ENCODE measurements around the gene SKIC2. TPM values are rescaled to one million over a fixed set of nuclear protein-coding genes. Genes with fewer than 3 reads are reported as not detected.
A peak's percentile ranks its signal among the peaks of the same experiment; 100 is the strongest.

SKIC2 gene
- total and polyA plus RNA-seq, 2 donors, result 25.4 to 110 TPM

DNA sequence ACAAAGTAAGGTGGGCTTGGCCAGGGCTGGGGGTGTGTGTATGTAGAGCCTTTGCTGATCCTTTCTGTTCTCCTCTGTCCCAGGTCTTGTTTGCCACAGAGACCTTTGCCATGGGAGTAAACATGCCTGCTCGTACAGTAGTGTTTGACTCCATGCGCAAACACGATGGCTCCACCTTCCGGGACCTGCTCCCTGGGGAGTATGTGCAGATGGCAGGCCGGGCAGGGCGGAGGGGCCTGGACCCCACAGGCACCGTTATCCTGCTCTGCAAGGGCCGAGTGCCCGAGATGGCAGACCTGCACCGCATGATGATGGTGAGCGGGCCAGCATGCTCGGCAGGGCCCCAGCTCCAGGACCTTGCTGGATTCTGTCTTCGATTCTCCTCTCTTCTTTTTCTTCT, 6.7 kb downstream of the SKIC2 start:
- Histone ChIP-seq H3K27ac (ENCODE audit: low read depth in 1 of 2, low read length in 1 of 2) (no peak overlapping the region), H3K9me3 (ENCODE audit: control insufficient read depth in 2 of 2, insufficient read depth in 1 of 2, low read length in 1 of 2) (no peaks in the 10 kb centered on the region), H3K4me1 (ENCODE audit: control insufficient read depth in 2 of 2, insufficient read depth in 2 of 2, low read length in 2 of 2) (peaks cover 3 to 5% of the 10 kb centered on the region in 2 donors), H3K4me3 (ENCODE audit: low read length in 2 of 2) (no peak overlapping the region), H3K36me3 (ENCODE audit: control insufficient read depth in 2 of 2, insufficient read depth in 2 of 2, low read length in 1 of 2) (peaks cover 93% of the 10 kb centered on the region in 2 donors), H3K27me3 (ENCODE audit: control insufficient read depth in 2 of 2, insufficient read depth in 1 of 2, low read length in 1 of 2) (no peaks in the 10 kb centered on the region)
- WGBS, result 97% methylated on average over 13 of the region's 13 CpGs
- DNase-seq (ENCODE audit: low read depth in 6 of 9, low spot score in 9 of 9), result no peak

DNA sequence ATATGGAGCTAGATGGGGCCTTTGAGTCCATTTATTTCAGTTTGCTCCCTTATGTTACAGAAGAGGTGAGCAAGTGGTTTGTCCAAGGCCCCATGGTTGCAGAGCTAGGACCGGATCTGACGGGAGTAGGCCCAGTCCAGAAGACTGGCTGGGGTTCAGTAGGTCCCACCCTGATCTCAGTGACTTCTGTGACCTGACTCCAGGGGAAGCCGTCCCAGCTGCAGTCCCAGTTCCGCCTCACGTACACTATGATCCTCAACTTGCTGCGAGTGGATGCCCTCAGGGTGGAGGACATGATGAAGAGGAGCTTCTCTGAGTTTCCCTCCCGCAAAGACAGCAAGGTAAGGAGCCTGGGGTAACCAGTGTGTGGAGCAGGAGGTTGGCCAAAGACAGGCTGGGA, 7.5 kb downstream of the SKIC2 start:
- no peaks in the 10 kb centered on the region for H3K27me3 ChIP-seq (ENCODE audit: control insufficient read depth in 2 of 2, insufficient read depth in 1 of 2, low read length in 1 of 2)
- 98% methylated on average over 7 of the region's 7 CpGs for WGBS
- no peak overlapping the region for H3K27ac ChIP-seq (ENCODE audit: low read depth in 1 of 2, low read length in 1 of 2)
- DNase-seq (ENCODE audit: low read depth in 6 of 9, low spot score in 9 of 9), result no peak
- no peak overlapping the region for H3K4me3 ChIP-seq (ENCODE audit: low read length in 2 of 2)
- H3K36me3 ChIP-seq (ENCODE audit: control insufficient read depth in 2 of 2, insufficient read depth in 2 of 2, low read length in 1 of 2), result peaks cover 85 to 86% of the 10 kb centered on the region in 2 donors
- peaks cover 10 to 13% of the 10 kb centered on the region in 2 donors for H3K4me1 ChIP-seq (ENCODE audit: control insufficient read depth in 2 of 2, insufficient read depth in 2 of 2, low read length in 2 of 2)
- no peaks in the 10 kb centered on the region for H3K9me3 ChIP-seq (ENCODE audit: control insufficient read depth in 2 of 2, insufficient read depth in 1 of 2, low read length in 1 of 2)

DNA sequence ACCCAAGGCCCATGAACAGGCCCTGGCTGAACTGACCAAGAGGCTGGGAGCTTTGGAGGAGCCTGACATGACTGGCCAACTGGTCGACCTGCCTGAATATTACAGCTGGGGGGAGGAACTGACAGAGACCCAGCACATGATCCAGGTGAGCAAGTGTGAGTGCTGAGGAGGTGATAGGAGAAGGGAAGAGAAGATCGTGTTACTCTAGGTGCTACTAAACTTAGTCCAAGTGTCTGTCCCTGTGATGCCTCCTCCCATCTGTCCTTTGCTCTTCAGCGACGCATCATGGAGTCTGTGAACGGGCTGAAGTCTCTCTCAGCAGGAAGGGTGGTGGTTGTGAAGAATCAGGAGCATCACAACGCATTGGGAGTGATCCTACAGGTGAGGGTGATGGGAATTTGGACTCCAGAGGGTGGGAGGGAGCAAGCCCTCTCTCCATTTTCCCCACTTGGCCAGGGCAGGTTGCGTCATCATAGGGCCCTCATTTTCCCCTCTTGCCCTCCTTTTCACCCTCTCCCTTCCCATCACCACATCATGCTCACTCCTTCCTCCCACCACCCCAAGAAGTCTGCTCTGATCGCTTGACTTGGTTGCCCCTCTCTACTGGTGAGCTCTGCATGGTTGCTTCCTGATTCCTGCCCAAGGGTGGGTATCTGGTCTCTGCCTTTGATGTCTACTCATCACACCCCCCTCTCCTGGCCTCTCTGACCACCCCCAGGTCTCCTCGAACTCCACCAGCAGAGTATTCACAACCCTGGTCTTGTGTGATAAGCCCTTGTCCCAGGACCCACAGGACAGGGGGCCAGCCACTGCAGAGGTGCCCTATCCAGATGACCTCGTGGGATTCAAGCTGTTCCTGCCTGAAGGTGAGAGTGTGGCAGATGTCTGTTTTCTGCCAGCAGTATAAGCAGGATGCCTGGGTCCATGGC, 8.3 kb downstream of the SKIC2 start:
- no peak overlapping the region for H3K27ac ChIP-seq (ENCODE audit: low read depth in 1 of 2, low read length in 1 of 2)
- peaks cover 12 to 17% of the 10 kb centered on the region in 2 donors for H3K4me1 ChIP-seq (ENCODE audit: control insufficient read depth in 2 of 2, insufficient read depth in 2 of 2, low read length in 2 of 2)
- H3K9me3 ChIP-seq (ENCODE audit: control insufficient read depth in 2 of 2, insufficient read depth in 1 of 2, low read length in 1 of 2), result peaks cover 0 to 3% of the 10 kb centered on the region in 2 donors
- peaks cover 78 to 79% of the 10 kb centered on the region in 2 donors for H3K36me3 ChIP-seq (ENCODE audit: control insufficient read depth in 2 of 2, insufficient read depth in 2 of 2, low read length in 1 of 2)
- no peaks in the 10 kb centered on the region for H3K27me3 ChIP-seq (ENCODE audit: control insufficient read depth in 2 of 2, insufficient read depth in 1 of 2, low read length in 1 of 2)
- whole genome bisulfite sequencing, result 95% methylated on average over 10 of the region's 10 CpGs
- H3K4me3 ChIP-seq (ENCODE audit: low read length in 2 of 2), result no peak overlapping the region
- no peak for DNase-seq (ENCODE audit: low read depth in 6 of 9, low spot score in 9 of 9)

DNA sequence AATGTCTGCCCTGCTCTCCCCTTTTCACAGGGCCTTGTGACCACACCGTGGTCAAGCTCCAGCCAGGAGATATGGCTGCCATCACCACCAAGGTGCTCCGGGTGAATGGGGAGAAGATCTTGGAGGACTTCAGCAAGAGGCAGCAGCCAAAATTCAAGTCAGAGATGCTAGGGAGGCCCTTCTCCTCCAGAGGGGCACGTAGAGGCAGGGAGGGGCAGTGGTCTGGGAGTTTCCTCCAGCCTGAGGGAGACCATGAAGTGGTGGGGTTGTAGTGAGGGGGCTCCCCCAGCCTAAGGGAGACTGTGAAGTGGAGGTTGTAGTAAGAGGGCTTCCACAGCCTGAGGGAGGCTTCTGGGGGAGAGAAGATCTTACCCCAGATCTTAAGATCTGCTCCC, 8.9 kb downstream of the SKIC2 start:
- Histone ChIP-seq H3K4me1 (ENCODE audit: control insufficient read depth in 2 of 2, insufficient read depth in 2 of 2, low read length in 2 of 2) (peaks cover 16 to 22% of the 10 kb centered on the region in 2 donors), H3K36me3 (ENCODE audit: control insufficient read depth in 2 of 2, insufficient read depth in 2 of 2, low read length in 1 of 2) (peaks cover 72% of the 10 kb centered on the region in 2 donors), H3K4me3 (ENCODE audit: low read length in 2 of 2) (no peak overlapping the region), H3K9me3 (ENCODE audit: control insufficient read depth in 2 of 2, insufficient read depth in 1 of 2, low read length in 1 of 2) (peaks cover 1 to 3% of the 10 kb centered on the region in 2 donors), H3K27ac (ENCODE audit: low read depth in 1 of 2, low read length in 1 of 2) (no peak overlapping the region), H3K27me3 (ENCODE audit: control insufficient read depth in 2 of 2, insufficient read depth in 1 of 2, low read length in 1 of 2) (no peaks in the 10 kb centered on the region)
- no peak for DNase-seq (ENCODE audit: low read depth in 6 of 9, low spot score in 9 of 9)
- WGBS, result 95% methylated on average over 3 of the region's 3 CpGs

DNA sequence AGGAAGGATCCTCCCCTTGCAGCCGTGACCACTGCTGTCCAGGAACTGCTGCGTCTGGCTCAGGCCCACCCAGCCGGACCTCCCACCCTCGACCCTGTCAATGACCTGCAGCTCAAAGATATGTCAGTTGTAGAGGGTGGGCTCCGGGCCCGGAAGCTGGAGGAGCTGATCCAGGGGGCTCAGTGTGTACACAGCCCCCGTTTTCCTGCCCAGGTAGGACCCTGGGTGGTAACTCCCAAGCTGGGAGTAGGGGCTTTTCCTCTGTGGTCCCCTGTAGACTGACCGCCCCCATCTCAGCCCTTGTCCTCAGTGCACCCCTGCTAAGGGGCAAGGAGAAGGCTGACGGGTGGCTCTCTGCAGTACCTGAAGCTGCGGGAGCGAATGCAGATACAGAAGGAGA, 9.4 kb downstream of the SKIC2 start:
- Histone ChIP-seq H3K27me3 (ENCODE audit: control insufficient read depth in 2 of 2, insufficient read depth in 1 of 2, low read length in 1 of 2) (no peaks in the 10 kb centered on the region), H3K9me3 (ENCODE audit: control insufficient read depth in 2 of 2, insufficient read depth in 1 of 2, low read length in 1 of 2) (peaks cover 1 to 3% of the 10 kb centered on the region in 2 donors), H3K4me3 (ENCODE audit: low read length in 2 of 2) (no peak overlapping the region), H3K27ac (ENCODE audit: low read depth in 1 of 2, low read length in 1 of 2) (no peak overlapping the region), H3K36me3 (ENCODE audit: control insufficient read depth in 2 of 2, insufficient read depth in 2 of 2, low read length in 1 of 2) (peaks cover 68% of the 10 kb centered on the region in 2 donors), H3K4me1 (ENCODE audit: control insufficient read depth in 2 of 2, insufficient read depth in 2 of 2, low read length in 2 of 2) (peaks cover 18 to 24% of the 10 kb centered on the region in 2 donors)
- 96% methylated on average over 11 of the region's 11 CpGs for WGBS
- DNase-seq (ENCODE audit: low read depth in 6 of 9, low spot score in 9 of 9), result no peak

DNA sequence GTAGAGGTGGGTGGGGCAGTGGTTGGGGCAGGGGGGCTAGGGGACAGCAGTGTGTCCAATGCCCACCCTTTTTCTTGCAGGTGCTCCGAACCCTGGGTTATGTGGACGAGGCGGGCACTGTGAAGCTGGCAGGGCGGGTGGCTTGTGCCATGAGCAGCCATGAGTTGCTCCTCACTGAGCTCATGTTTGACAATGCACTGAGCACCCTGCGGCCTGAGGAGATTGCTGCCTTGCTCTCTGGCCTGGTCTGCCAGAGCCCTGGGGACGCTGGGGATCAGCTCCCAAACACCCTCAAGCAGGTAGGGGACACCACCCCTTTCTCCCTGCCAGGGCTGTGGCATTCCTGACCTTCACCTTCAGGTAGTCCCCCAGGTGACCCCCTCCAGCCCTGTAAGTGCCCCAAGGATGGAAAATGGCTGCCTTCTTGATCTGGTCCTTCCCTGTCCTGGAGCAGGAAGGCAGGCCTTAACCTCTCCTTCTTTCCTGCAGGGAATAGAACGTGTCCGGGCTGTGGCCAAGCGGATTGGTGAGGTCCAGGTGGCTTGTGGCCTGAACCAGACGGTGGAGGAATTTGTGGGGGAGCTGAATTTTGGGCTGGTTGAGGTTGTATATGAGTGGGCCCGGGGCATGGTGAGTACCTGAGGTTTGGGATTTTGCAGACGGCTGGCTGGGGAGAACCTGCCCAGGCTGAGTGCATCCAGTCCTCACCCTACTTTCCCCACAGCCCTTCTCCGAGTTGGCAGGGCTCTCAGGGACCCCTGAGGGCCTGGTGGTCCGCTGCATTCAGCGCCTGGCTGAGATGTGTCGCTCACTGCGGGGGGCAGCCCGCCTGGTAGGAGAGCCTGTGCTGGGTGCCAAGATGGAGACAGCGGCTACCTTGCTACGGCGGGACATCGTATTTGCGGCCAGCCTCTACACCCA, 10.1 kb downstream of the SKIC2 start:
- H3K27me3 ChIP-seq (ENCODE audit: control insufficient read depth in 2 of 2, insufficient read depth in 1 of 2, low read length in 1 of 2), result no peaks in the 10 kb centered on the region
- peaks cover 18 to 24% of the 10 kb centered on the region in 2 donors for H3K4me1 ChIP-seq (ENCODE audit: control insufficient read depth in 2 of 2, insufficient read depth in 2 of 2, low read length in 2 of 2)
- 94% methylated on average over 23 of the region's 23 CpGs for WGBS
- H3K4me3 ChIP-seq (ENCODE audit: low read length in 2 of 2), result no peak overlapping the region
- H3K36me3 ChIP-seq (ENCODE audit: control insufficient read depth in 2 of 2, insufficient read depth in 2 of 2, low read length in 1 of 2), result peaks cover 60 to 61% of the 10 kb centered on the region in 2 donors
- no peak for DNase-seq (ENCODE audit: low read depth in 6 of 9, low spot score in 9 of 9)
- H3K9me3 ChIP-seq (ENCODE audit: control insufficient read depth in 2 of 2, insufficient read depth in 1 of 2, low read length in 1 of 2), result peaks cover 1 to 3% of the 10 kb centered on the region in 2 donors
- no peak overlapping the region for H3K27ac ChIP-seq (ENCODE audit: low read depth in 1 of 2, low read length in 1 of 2)

DNA sequence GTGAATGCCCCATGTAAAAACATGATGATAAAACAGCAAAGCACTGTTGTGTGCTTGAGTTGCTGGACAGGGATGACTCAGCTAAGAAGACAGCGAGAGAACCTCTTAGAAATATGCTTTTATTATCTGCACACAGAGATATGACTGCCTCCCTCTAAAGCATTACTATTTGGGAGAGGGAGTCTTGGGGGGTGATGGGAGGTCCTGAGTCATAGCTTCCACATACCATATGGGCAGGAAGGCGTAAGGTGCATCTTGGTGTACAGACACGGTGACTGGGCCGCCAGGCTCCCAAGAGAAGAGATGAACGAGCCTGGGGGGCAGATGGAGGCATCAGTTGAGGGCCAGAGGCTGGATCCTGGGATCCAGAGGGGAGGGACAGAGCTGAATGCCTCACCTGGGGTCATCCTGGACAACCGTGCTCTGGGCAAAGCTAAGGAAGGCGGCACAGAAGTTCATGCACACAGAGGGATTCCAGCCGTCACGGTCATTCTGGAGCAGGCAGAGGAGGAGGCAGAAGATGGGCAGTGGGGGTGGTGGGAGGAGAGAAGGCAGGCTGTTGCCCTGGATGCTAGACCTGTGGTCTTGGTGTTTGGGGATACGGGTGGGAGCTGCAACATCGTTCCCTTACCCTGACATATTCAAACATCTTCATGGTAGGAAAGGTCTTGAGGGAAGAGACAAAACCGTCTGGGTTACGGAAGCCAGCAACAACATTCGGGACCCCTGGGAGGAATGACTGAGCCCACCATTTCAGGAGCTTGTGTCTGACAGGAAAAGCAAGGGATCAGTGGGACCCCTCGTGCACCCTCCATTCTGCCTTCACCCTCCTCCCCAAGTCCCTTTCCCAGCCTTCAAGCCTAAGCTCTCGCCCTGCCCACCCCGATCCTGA, 11.0 kb downstream of the SKIC2 start:
- H3K4me1 ChIP-seq (ENCODE audit: control insufficient read depth in 2 of 2, insufficient read depth in 2 of 2, low read length in 2 of 2), result peaks cover 18 to 24% of the 10 kb centered on the region in 2 donors
- peaks cover 1 to 3% of the 10 kb centered on the region in 2 donors for H3K9me3 ChIP-seq (ENCODE audit: control insufficient read depth in 2 of 2, insufficient read depth in 1 of 2, low read length in 1 of 2)
- no peak for DNase-seq (ENCODE audit: low read depth in 6 of 9, low spot score in 9 of 9)
- no peak overlapping the region for H3K4me3 ChIP-seq (ENCODE audit: low read length in 2 of 2)
- 96% methylated on average over 17 of the region's 17 CpGs for WGBS
- no peak overlapping the region for H3K27ac ChIP-seq (ENCODE audit: low read depth in 1 of 2, low read length in 1 of 2)
- H3K27me3 ChIP-seq (ENCODE audit: control insufficient read depth in 2 of 2, insufficient read depth in 1 of 2, low read length in 1 of 2), result no peaks in the 10 kb centered on the region
- H3K36me3 ChIP-seq (ENCODE audit: control insufficient read depth in 2 of 2, insufficient read depth in 2 of 2, low read length in 1 of 2), result peaks cover 52 to 54% of the 10 kb centered on the region in 2 donors

DNA sequence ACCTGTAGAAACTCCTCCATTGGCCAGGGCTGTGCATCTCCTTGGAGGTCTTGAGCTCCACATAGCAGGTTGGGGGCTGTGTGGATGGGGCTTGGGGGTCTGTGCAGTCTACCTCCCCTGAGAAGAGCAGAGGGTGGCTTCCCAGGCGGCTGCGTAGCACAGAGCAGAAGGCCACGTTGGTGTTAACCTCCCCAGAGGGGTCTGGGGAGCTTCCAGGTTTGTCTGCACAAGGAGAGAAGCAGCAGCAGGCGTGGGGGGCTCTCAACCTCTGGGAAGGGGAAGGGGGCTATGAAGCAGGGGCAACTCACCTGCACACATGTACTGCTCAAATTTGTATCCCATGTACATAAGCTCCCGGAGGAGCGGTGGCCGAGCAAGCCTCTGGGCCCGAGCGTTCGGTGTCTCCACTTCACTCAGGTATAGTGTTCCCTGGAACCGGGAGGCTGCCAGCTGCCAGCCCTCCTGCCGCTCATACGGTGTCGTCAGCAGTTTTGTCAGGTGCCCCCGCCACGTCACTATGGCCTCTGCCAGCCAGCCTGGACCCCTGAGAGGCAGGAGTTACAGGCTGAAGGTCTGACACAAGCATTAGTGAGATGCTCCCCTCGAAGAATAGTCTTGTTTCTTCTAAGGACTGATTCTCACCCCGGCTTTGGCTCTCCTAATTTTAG, 11.8 kb downstream of the SKIC2 start:
- Histone ChIP-seq H3K27ac (ENCODE audit: low read depth in 1 of 2, low read length in 1 of 2) (peak overlapping the region; percentile 99), H3K4me3 (ENCODE audit: low read length in 2 of 2) (peak overlapping the region; percentile 78 to 99), H3K27me3 (ENCODE audit: control insufficient read depth in 2 of 2, insufficient read depth in 1 of 2, low read length in 1 of 2) (no peaks in the 10 kb centered on the region), H3K36me3 (ENCODE audit: control insufficient read depth in 2 of 2, insufficient read depth in 2 of 2, low read length in 1 of 2) (peaks cover 47 to 48% of the 10 kb centered on the region in 2 donors), H3K9me3 (ENCODE audit: control insufficient read depth in 2 of 2, insufficient read depth in 1 of 2, low read length in 1 of 2) (peaks cover 1 to 3% of the 10 kb centered on the region in 2 donors), H3K4me1 (ENCODE audit: control insufficient read depth in 2 of 2, insufficient read depth in 2 of 2, low read length in 2 of 2) (peaks cover 18 to 24% of the 10 kb centered on the region in 2 donors)
- 94% methylated on average over 18 of the region's 18 CpGs for WGBS
- DNase-seq (ENCODE audit: low read depth in 6 of 9, low spot score in 9 of 9), result no peak
